T-helper 1 cell (primary cell): ENCODE results near the gene OR1D2.
A peak's percentile ranks its signal among the peaks of the same experiment; 100 is the strongest.
"Not testable (repeated sequence)": the region's sequence is repeated elsewhere in the genome, so short reads cannot be mapped to it uniquely, and the experiment has no call there.

Experiments
- DNase-seq, 5 donors: peaks; one replicate each; pipeline ENCODE4 v3.0.0-alpha.2; 2012 to 2020
- total RNA-seq, 4 donors: gene quantifications; one replicate each; lab custom pipeline; 2026; lab: John Stamatoyannopoulos, UW

The OR1D2 gene, protein sequence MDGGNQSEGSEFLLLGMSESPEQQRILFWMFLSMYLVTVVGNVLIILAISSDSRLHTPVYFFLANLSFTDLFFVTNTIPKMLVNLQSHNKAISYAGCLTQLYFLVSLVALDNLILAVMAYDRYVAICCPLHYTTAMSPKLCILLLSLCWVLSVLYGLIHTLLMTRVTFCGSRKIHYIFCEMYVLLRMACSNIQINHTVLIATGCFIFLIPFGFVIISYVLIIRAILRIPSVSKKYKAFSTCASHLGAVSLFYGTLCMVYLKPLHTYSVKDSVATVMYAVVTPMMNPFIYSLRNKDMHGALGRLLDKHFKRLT
- 0 reads per million in 4 donors for total RNA-seq

DNA sequence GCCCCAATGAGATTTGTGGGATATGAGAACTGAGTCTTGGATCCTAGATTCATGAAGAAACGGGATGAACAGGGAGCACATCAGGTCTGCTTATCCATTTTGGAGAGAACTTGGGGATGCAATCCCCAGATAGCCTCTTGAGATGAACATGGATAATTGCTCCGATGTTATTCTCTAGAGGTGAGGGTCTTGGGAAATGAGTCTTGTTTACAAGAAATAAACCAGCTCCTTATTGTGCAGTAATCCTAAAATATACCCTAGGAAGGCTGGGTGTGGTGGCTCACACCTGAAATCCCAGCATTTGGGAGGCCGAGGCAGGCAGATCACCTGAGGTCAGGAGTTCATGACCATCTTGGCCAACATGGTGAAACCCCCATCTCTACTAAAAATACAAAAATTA lies at the start of gene OR1D2:
TSS of gene OR1D2 (minus strand) at position 101 of the 400 bp plus-strand sequence. CDS start 11,426 bp downstream, outside the sequence.
- DNase-seq = no peak

- DNase-seq = not testable (repeated sequence)
These were observed 33.3 kb upstream of the OR1D2 start for GRCh38 chr17:3137494-3137893.

GRCh38 chr17:3127451-3127850 lies 23.2 kb upstream of the OR1D2 start, which contains the start of gene OR1G1:
OR1G1 (minus strand) TSS chr17:3127551; CDS start chr17:3127551, 0 bp downstream.
- DNase-seq = no peak

DNA sequence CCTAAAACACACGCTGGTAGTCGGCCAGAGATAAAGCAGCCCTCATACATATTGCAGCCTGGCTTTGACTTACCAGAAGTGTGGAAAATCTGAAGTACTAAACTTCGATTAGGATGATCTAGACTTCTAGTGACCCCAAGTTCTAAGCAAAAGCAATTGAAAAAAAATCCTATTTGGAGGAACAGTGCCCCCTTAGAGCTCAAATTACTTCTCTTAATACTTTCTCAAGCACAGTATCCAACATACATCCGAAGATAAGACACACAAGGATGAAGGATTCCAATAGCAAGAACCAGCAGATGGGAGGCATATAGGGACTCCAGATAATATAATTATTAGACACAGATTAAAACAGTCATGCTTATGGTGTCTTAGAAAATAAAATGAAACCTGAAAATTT lies 30.4 kb downstream of the OR1D2 start:
- DNase-seq = not testable (repeated sequence)

DNA sequence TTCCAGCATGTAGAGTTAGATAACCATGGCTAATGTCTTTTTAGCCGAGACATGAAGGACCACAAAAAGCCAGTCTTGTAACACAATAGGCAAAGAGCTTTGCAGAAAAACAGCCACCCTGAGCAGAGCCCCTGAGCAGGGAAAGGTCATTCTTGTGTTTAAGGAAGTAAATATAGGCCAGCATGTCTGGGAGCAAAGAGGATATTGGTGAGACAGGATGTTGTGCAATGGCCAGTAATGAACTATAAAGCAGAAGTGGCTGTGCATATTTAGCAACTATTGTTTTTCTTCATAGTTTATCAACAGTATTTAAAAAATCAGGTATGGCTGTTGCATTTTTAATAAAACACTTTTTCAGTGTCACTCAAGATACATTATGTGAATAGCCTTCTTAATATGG lies 39.0 kb downstream of the OR1D2 start:
- DNase-seq = not testable (repeated sequence)

- DNase-seq = not testable (repeated sequence)
These were observed 40.7 kb downstream of the OR1D2 start, which contains the start of gene OR1D5 for GRCh38 chr17:3063507-3063906. OR1D5 (minus strand) TSS chr17:3063607; CDS start chr17:3063607, 0 bp downstream.

GRCh38 chr17:3062824-3063377 lies 41.3 kb downstream of the OR1D2 start:
- not testable (repeated sequence) for DNase-seq

DNA sequence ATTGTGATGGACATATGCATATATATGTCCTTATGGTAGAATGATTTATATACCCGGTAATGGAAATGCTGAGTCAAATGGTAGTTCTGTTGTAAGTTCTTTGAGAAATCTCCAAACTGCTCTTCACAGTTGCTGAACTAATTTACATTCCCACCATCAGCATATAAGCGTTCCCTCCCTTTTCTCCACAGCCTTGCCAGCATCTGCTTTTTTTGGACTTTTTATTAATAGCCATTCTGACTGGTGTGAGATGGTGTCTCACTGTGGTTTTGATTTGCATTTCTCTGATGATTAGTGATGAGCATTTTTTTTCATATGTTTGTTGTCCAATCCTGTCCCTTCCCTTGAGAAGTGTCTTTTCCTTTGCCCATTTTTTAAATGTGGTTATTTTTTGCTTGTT lies 49.4 kb downstream of the OR1D2 start:
- not testable (repeated sequence) for DNase-seq

- no peak for DNase-seq
These were observed 54.4 kb downstream of the OR1D2 start for GRCh38 chr17:3049705-3050295.

- DNase-seq = peak; percentile 76 to 97 (median 89)
These were observed 55.3 kb downstream of the OR1D2 start for GRCh38 chr17:3048727-3049471.

DNA sequence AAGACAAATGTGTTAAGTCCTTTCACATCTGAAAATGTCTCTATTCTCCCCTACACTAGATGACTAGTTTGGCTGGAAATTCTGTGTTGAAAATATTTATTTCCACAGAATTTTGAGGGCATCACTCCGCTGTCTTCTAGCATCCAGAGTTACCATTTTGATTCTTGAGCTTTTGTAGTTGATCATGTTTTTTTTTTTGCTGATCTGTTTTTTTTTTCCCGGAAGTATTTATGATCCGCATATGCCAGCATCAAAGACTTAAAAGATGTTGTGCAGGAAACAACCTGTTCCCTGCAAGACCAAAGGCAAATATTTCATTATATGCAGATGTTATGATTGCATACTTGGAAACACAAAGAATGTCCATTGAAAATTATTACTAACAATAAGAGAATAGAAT lies 57.5 kb downstream of the OR1D2 start:
- DNase-seq = no peak

- peak in 1 of 5 donors; percentile 15 for DNase-seq
These were observed 60.4 kb downstream of the OR1D2 start for GRCh38 chr17:3043737-3044365.

DNA sequence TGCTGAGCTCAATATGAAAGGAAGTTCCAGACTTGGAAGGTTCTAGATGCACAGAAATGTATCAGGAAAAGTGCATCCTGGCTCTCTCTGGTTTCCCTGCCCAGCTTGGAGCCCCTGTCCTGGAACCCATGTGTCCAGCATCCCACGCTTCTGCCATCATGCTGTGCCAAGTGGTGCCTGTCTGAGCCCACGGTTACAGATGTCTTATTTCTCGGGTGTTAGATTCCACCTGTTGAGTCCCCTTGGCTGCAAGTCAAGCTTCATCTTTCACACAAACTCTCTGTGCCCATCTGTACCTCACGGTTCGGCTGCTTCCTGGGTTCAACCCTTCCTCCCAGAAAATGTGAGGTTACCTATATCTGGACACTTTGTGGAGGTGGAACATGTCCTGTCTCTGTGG lies 63.3 kb downstream of the OR1D2 start:
- DNase-seq = no peak

GRCh38 chr17:3039736-3040135 lies 64.5 kb downstream of the OR1D2 start:
- DNase-seq = no peak

DNA sequence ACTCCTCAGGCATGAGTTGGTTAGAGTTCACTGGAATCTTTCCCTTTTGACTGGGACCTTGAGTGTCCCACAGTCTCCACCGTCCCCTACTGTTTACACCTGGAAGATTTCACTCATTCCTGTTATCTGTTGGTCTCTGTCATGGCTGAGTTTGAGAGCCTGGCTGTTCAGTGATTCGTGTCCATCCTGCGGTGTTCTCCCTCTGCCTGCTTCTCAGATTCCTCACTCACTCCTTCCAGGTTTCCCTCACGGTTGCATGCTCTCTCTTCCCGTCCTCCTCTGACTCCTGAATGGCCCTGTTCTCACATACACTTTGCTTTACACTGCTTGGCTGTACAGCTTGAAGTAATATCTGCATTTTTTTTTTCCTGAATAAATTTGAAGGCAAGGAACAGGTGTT lies 65.3 kb downstream of the OR1D2 start:
- DNase-seq = no peak
